CD4-positive, alpha-beta T cell treated with Interleukin-6 at 100 ng/mL for 8 hours (primary cell): ENCODE results near the gene SH3GL1.

Experiments used
- DNase-seq: peaks from one replicate; pipeline ENCODE4 v3.0.0-alpha.2; 2020; ENCODE audit warnings: mixed read lengths, low spot score

The SH3GL1 gene

DNA sequence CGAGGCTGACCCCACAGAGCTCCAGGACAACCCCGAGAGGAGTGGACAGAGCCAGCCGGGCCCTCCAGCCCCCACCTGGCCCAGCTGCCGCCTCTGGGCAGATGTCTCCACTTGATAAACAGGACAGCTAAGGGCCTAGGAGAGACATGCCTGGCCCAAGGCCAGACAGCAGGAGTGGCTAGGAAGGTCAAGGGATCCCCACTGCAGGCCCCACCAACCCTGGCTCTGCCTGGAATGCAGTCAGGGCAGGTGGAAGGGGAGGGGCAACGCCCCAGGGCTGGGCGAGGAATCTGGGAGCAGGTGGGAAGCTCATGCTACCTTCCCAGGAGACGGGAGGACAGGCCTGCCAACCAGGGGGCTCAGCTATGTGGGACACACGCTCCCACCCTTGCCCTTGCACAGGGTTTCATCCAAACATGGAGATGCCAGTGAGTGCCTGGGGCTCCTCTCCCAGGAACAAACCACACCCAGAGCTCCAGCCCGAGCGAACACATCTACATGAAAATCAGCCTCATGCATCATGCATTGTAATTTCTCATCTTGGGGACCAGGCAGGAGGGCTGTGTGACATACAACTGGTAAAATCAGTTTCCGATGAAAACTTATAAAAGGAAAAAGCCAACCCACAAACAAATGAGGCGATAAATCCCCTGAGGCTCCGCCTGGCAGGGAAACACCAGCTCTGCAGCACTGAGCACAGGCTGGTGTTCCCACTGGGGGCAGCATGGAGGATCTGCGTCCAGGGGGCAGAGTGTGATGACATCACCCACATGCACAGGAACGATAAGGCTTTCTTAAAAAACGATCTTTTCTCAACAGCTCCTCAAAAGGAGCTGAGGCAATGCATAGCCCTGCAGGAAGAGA, 25.0 kb downstream of the SH3GL1 start:
- DNase-seq: no peak

DNA sequence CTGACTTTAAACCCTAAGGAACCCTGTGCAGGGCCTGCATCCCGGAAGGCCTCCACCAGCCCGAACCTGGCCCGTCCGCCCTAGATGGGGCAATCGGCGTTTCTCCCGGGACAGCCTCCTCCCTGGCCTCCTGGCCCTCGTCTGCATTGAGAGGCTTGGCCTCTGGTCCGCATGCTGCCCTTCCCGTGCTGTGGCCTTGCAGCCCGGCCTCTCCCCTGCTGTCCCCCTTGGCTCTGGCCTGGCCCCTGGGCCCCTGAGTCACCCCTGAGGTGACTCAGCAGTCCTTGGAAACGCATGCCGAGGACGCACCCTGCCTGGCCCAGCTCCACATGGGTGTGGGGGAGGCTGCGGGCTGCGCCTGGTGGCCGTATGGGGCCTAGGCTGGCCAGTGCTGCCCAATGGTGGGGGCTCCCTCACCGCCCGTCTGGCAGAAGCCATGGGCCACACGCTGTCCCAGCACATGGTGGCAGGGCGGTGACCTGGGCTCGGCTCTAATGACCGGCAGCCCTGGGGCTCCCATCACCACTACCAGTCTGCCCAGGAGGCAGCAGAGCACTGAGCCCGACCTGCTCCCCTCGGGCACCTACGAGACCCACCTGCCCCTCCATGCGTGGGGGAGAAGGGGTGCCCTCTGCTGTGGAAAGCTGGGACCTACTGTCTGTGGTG, 25.7 kb downstream of the SH3GL1 start:
- no peak for DNase-seq

DNA sequence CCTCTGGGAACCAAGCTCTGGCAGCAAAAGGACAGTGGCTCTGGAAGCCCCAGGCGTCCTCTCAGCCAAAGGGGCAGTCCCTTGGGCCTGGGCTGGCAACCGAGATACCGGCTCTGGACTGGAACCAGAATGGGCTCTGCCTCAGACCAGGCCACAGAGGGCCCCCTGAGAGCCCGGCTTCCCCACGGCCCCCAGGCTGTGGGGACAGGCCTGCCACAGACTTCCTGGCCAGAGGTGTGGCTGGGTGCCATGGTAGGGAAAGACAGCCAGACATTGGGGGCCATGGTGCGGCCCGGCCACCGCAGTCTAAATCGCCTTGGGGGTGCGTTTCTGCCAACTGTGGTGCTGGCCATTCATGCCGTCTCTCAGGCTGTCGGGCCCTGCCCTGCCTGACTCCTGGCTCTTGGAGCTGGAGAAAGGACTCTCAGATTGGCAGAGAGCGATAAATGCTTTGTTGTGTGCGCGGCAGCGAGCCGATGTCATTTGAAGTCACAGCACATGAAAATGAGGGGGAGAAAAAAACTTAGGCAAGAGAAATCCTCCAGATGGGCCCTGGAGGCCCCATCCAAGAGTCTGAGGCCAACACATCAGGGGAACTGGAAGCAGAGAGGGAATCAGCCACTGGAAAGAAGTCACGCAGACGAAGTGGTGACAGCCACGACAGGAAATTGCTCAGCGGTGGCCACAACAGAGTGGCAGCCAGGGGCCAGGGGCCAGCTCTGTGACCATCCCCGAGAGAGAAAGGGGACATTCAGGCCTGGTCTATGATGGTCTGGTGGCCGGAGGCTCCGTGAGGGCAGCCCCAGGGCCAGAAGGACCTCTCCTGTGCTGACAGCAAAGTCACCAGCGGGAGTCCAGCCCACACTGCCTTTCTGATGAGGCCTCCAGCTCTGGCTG, 26.5 kb downstream of the SH3GL1 start:
- DNase-seq: no peak

DNA sequence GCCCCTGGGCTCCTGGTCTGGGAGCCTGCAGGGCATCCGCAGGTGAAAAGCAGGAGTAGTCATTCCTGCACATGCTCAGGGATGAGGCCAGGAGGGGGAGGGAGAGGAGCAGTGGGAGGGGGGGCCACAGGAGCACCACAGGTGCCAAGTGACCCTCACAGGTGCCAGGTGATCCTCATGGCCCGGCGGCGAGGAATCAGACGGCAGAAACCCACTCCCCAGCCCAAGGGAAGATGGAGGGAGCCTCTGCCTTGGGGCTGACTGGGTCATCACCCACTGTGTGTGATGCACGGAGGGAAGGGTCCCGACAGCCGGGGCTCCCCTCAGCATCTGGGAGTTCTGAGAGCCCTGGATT, 27.4 kb downstream of the SH3GL1 start:
- no peak for DNase-seq

DNA sequence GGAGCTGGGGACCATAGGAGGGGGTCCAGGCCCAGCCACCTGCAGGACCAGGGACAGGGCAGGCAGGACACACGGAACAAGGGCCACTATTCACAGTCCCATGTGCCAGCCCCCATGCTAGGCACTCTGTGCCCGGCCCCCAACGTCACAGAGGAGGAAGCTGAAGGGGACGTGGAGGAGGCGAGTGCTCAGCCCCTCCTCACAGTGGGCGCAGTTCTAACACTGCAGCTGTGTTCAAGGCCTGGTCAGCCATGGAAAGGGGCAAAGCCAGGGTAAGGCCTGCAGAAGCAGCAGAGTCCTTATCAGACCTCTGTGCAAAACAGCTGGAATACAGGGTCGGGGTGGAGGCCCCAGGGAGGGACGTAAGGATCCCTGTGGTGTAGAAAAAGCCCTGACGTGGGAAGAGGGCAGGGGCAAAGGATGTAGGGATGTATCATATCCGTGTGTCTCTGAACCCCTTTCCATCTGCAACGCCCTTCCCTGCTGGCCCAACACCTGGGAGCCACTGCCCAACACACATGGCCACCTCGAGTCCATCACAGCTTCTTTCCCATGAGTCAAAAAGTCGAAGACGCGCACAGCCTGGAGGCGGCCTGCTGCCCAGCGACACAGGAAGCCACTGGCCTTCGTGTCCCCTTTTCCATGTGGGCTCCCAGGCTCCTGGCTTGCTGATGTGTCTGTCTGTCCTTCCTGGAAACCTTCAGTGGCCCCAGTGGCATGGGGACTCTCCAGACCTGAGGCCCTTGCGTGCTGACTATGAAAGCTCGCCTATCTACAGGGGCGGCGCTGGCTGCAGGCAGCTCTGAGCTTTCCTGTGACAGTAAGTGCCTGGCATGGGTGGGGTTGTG, 28.0 kb downstream of the SH3GL1 start:
- DNase-seq: no peak

DNA sequence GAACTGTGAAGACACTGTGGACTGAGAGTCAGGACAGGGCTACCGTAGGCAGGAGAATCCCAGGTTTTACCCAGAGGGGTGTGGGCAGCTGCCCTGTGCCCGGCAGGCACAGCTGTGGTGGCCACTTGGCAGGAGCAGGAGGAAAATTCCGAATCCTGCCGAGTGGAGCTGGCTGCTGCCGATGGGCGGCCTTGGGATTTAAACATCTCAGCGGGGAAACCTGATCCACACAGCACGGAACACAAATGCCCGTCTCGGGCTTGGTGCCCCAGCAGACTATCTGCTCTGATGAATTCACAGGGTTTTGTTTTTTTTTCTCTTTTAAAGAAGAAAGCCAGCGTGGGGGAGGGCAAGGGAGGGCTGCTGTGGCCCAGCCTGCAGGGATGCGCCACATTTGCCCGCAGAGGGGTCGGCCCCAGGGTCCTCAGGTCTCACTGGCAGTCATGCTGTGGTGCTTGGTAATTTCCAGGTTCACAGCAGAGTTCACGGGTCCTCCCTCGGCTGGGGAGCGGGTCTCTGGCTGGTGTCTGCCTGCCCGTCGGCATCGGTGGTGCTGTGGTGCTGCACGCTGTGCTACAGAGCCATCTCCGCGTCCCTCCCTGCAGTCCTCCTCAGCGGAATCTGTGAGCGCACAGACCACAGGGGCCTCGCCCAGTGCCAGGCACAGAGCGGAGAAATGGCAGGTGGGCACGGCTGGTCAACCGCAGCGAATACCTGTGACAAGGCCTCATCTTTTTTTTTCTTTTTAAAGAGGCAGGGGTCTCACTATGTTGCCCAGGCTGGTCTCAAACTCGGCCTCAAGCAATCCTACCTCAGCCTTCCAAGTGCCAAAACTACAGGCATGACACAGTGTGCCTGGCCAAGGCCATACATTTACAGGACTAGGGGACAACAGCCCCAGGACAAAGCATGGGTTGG, 28.8 kb downstream of the SH3GL1 start:
- no peak for DNase-seq

DNA sequence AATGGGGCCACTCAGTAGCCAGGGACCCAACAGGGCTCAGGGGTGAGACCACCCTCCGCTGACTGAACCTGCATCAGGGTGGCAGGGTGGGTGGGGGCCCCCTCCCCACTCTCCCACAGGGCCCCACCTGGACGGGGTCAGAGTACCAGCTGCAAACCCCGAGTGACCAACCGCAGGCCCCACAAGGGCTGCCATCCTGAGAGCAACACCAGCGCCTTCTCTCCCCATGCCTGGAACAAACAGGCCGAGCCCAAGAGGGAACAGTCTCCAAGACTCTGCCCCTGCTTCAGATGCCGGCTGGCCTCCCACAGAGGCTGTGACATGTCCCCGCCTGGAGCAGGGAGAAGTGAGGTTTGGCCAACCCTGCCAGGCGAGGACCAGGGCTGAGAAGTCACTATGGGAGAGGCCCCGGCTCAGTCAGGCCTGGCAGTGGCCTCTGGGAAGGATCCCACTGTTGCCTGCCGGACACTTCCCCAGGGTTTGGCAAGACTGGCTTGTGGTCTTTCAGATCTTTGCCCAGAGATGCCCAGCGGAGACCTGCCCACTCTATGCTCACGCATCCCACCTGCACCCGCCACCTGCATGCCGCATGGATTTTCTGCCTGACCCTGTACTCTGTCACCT, 29.8 kb downstream of the SH3GL1 start:
- no peak for DNase-seq

DNA sequence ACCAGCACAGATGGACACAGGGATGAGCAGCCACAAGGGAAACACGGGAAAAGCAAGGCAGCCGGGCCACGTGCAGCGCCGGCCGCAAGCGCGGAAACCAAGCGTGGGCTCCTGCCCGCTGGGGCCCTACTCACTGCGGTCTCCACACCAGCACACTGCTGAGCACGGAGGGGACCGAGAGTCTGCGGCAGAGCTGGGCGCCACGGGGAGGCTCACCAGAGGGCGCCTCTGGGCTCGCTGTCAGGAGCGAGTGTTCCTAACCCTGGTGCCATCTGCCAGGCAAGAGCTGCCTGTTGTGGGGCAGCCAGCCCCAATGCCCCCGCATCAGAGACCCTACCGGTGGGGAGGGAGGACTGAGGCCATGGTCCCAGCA, 30.5 kb downstream of the SH3GL1 start:
- peak; percentile 77 for DNase-seq

DNA sequence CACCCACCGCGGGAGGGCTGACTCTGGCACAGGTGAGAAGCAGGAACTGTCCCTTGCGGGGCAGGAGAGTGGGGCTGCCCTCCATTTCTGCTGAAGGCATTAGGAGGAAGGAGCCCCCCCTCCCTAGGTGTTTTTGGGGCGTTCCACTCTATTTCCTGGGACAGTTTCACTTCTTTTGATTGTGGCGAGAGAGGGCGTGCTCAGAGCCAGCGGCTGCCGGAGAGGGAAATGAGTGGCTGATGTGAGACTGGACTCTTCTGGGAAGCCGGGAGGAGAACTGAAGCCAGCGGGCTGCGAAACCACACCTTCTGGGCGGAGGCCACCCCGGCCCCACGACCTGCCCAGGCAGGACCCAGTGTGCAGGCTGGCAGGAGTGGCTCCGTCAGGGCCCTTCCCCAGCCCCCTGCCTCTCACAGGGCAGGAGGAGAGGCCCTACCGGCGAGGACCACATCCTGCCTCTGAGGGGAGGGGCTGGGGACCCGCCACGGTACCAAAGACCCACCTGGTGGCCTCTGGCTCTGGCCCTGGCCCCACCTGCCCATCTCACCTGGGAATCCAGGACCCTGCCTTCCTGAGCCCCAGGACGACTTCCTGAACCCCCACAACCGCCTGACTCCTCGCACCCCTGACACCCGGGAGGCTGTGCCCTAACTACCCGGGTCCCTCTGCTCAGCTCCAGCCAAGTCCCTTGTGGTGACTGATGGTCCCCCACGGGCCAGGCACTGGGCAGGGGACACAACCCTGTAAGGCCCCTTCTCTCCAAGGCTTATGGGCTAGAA, 31.0 kb downstream of the SH3GL1 start:
- peak; percentile 77 for DNase-seq

DNA sequence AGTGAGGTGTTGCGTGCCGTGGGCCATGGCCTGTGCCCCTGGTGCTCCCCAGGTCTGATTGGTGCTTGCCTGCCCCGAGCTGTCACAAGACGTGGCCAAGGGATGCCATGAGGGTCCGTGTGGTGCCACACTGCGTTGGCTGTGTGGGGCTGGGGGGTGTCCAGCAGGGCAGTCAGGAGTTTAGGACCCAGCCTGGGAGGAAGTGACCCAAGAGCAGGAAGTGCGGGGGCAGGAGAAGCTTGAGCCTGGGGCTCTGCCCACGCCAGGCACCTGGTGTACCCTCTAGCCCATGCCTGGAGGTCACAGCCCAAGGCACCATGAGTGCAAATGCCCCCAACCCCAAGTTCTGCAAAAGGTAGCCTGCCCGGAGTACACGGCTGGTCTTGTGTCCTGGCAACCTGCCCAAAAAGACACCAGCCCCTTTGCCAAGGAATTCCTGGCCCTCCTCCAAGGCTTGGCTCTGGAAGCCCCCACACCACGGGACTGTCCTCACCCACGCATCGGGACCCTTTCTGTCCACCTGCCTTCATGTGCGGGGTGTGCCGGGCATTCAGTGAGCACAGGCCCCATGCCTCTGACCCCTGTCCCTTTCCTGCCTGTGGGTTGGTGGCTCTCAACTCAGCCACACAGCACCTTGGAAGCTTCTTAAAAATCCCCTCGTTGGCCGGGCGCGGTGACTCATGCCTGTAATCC, 32.1 kb downstream of the SH3GL1 start:
- DNase-seq: no peak

DNA sequence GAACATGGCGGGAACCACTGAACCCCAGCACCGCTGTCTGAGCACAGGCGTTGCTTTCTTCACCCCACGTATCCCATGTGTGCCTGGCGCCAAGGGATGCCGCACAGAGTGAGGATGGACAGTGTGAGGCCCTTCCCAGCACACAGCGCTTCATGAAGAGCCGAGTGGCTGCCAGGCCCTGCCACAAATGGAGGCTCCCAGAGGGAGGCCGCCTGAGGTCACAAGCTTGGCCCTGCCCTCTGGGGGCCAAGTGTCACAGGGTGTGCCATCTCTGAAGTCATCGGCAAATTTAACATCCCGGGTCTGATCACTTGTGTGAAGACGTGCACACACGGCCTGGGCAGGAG, 32.6 kb downstream of the SH3GL1 start:
- no peak for DNase-seq

DNA sequence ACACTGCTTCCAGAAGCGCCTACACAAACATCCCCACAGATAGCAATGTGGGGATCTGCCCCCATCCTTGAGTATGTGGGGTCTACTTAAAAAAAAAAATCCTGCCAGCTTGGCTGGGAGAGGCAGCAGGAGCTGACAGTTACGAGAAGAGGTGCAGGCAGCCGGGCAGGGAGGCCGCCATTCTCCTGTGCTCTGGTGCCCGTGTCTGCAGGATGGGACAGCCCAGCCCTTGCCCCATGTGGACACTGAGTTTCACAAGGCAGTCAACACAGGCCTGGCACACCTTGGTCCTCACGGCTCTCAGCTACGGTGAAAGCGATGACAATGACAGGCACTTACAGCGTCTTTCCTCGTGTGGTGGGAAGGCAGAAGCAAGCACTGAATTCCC, 33.0 kb downstream of the SH3GL1 start:
- no peak for DNase-seq

DNA sequence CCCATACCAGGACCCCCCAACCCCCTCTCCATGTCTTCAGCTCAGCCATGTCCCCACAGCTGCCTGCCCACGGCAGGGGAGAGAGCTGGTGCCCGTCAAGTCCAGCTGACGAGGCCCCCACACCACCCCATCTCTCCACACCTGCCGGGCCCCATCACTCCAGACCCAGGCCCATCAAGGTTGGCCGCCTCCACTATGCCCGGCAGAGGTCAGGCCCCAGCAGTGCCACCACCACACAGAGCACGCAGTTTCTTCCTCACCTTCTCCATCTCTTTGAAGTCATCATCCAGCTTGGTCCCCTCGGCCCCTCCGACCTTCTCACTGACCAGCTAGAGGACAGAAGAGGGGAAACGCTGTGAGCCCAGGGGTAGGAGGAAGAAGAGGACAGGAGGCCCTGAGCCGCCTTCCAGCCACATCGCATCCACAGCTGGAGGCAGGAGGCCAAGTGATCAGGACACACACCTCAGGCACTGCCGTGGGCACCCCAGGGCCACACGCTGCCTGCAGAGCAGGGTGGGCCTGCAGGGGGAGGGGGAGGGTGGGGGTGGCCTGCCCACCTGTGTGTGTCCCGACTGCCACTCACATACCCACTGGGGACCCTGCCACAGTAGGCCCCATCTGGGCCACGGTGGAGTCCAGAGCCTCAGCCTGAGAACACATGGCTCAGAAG, 33.5 kb downstream of the SH3GL1 start:
- no peak for DNase-seq

DNA sequence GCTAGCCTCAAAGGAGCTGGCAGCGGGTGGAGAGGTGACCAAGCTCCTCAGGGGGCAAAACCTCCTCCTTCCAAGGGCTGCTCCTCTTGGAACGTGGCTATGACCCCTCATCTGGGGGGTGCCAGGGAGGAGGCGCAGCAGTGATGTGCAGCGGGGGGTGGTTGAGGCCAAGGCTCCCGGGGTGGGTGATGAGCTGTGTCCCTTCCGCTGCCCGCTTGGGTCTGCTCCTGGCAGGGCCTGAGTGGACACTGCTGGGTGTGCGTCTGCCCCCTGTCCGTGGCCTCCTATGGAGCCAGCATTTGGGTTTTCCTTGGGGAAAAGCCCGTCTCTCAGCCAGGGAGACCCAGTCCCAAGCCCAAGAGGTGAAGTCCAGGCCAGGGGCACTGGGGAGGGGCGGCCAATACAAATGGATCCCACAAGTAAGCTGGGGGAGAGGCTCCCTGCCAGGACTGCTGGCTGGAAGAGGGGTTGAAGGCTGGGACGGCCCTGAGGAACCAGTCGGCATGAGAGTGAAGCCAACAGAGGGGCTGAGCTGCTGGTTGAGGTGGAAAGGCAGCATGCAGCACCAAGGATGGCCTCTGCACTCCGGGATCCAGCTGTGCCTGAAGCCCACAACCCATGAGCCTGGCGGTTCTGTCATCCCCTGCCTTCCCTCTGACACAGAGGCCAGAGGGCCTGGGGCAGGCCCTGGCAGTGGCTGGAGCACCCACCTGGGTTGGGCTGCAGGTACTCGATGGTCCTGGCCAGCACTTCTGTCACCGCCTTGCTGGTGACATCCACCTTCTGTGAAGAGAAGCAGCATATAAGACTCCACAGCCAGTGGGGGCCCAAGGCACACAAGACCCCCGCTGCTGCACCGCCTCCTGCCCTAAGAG, 34.3 kb downstream of the SH3GL1 start:
- DNase-seq: no peak

DNA sequence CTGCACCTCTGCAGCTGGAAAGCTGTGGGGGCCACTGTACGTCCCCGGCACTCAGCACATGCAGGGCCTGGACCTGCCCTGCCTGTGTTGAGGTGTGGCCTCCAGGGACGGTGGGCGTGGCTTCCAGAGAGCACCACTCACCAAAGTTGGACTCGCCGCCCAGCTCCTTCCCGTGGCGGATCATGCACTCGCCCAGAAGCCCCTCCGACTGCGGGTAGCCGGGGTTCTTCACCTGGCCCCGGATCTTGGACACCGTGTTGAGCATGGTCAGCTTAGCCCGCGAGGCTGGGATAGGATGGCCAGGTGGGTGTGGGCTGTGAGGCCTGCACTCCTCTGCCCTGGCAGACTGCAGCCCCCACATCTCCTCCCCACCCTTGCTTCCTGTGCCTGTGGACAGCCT, 35.0 kb downstream of the SH3GL1 start:
- DNase-seq: no peak

DNA sequence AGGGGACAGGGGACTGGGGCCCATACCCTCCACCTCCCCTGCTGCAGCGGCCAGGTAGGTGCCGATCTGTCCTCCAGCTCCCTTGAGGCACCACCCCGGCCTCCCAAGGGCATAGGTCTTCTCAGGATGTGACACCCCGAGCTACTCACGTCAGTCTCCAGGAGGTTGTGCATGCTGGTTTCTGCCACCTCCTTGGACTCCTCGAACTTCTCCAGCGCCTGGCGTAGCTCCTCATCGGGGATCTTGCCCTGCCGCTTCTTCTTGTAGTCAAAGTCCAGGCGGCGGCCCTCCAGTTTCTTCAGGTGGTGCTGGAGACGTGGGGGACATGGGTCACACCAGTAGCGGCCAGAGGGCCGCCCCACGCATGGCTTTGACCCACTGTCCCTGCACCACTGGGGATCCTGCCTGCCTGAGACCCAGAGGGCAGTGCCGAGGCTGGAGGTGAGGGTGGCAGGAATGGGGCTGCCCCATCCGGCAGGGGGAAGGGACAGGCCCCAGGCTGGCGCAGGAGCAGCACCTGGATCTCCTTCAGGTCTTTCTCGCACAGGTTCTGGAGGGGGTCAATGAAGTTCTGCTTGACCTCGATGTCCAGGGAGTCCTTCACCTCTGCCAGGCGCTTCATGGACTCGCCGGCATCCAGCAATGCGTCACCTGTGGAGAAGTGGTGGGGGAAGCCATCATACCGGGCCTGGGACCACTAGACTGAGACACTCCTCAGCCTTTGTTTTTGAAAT, 36.6 kb downstream of the SH3GL1 start:
- no peak for DNase-seq
